ENCODE measurements around the gene COA8. TPM values are rescaled to one million over a fixed set of nuclear protein-coding genes. Genes with fewer than 3 reads are reported as not detected.

The COA8 gene
- total RNA-seq, 1 donor from 2014 or later: 54.9 TPM

DNA sequence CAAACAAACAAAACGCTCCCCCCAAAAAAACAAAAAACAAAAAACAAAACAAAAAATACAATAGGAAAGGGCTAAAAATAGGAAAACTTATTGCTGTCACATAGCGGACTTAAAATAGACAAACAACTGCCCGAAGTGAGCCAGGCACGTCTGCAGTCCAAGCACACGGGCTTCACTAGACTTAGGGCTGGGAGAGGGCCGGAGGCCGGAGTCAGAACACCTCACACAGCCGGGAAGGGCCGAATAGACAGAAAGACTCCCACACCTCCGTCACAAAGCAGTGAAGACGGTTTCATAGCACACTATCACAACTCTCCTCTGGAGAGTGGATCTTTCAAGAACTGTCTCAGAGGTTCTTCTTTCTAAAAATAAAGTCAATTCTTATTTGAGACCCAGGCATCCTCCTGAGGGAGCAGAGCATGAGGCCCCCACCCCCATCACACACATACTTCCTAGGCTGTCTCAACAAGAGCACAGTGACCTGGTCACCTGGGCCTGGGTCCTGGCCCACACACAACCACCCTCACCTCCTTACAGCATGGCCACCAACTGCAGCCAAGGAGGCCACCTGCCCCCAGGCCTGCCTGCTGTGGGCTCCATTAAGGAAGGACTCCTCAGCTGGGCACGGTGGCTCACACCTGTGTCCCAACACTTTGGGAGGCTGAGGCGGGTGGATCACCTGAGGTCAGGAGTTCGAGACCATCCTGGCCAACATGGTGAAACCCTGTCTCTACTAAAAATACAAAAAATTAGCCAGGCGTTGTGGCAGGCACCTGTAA, 7.0 kb upstream of the COA8 start:
- no peak overlapping the region for H3K4me3 Mint-ChIP-seq (ENCODE audit: unreplicated experiment)
- no peak for DNase-seq
- H3K27ac Mint-ChIP-seq (ENCODE audit: unreplicated experiment): peak overlapping the region; percentile 16
- peaks cover 36% of the 10 kb centered on the region for H3K4me1 Mint-ChIP-seq (ENCODE audit: low read depth, unreplicated experiment)
- peaks cover 2% of the 10 kb centered on the region for H3K9me3 Mint-ChIP-seq (ENCODE audit: unreplicated experiment)
- no peaks in the 10 kb centered on the region for H3K36me3 Mint-ChIP-seq (ENCODE audit: unreplicated experiment)
- H3K27me3 Mint-ChIP-seq (ENCODE audit: unreplicated experiment): peaks cover 3% of the 10 kb centered on the region
- TF ChIP-seq, protein P1, sequence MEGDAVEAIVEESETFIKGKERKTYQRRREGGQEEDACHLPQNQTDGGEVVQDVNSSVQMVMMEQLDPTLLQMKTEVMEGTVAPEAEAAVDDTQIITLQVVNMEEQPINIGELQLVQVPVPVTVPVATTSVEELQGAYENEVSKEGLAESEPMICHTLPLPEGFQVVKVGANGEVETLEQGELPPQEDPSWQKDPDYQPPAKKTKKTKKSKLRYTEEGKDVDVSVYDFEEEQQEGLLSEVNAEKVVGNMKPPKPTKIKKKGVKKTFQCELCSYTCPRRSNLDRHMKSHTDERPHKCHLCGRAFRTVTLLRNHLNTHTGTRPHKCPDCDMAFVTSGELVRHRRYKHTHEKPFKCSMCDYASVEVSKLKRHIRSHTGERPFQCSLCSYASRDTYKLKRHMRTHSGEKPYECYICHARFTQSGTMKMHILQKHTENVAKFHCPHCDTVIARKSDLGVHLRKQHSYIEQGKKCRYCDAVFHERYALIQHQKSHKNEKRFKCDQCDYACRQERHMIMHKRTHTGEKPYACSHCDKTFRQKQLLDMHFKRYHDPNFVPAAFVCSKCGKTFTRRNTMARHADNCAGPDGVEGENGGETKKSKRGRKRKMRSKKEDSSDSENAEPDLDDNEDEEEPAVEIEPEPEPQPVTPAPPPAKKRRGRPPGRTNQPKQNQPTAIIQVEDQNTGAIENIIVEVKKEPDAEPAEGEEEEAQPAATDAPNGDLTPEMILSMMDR (IDR thresholded peaks at IDR 0.05; ENCODE audit: partially characterized antibody, unreplicated experiment): no peak

DNA sequence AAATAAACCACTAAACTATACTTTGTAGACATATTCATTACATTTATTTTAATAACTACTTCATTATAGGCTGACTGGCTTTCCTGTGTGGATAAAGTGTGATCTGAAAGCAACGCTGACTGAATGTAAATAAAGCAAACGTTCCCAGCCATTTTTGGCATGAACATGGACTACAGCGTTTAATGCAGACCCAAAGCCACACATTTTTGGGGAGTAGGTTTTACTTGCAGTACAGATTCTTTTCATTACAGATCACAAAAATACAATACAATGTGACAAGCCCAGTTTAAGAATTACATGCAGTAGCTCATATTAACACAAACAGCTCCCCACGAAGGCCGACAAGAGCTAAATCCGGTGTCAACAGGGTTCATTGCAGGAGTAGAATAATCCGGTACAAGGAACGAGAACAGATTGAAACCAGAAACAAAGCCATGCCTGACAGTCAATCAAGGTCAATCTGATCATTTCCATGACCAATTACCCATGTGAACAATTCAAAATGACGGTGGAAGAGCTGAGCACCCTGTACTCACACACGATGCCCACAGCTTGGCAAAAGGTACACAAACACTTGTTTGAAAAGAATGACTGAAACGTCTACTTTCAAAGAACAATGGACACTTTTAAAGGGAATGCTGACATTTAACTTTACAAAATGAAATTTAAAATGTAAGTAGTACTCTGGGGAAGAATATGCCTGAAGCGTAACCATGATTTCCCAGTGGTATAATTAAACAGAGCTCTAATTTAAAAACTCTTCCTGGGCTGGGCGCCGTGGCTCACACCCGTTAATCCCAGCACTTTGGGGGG, 5.6 kb upstream of the COA8 start:
- TF ChIP-seq, protein P1 (IDR thresholded peaks at IDR 0.05; ENCODE audit: partially characterized antibody, unreplicated experiment): no peak
- H3K36me3 Mint-ChIP-seq (ENCODE audit: unreplicated experiment): no peaks in the 10 kb centered on the region
- H3K27ac Mint-ChIP-seq (ENCODE audit: unreplicated experiment): peak overlapping the region; percentile 1
- peak overlapping the region; percentile 23 for H3K4me3 Mint-ChIP-seq (ENCODE audit: unreplicated experiment)
- H3K9me3 Mint-ChIP-seq (ENCODE audit: unreplicated experiment): peaks cover 11% of the 10 kb centered on the region
- H3K4me1 Mint-ChIP-seq (ENCODE audit: low read depth, unreplicated experiment): peaks cover 40% of the 10 kb centered on the region
- DNase-seq: no peak
- H3K27me3 Mint-ChIP-seq (ENCODE audit: unreplicated experiment): no peaks in the 10 kb centered on the region

DNA sequence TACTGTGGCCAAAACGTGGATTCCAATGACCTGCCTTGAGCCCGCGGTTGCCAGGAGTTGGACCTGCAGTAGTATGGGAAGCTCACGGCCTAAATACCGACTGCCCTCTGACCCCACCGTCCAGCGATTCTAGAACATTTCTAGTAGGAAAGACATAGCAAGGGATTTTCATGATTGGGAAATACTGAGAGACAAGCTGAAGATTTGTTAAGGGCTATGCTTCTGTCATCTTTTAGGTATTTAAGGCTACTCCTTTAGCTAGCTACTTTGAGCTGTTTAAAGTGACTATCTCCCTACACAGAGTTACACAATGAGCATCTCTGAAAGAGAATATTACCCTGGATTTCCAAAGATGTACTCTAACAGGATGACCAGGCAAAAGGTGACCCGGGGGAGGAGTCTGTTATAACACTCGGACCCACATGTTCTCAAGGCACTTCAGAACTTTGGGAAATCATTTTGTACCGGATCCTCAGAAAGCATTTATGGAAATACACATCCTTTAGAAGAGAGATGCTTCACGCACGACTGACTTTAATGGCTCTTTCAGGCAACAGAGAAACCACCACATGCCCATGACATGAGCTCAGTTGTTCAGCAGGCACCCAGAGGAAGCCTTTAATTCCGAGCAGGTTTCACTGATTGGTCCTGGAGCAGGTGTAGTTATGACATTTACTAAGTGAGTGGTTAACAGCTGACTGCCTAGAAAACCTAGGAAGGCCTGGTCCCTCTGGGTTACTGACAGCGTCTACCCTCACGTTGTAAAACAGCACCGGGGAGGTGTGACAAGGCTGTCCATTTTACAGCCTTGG, 4.5 kb upstream of the COA8 start:
- no peaks in the 10 kb centered on the region for H3K36me3 Mint-ChIP-seq (ENCODE audit: unreplicated experiment)
- peaks cover 1% of the 10 kb centered on the region for H3K27me3 Mint-ChIP-seq (ENCODE audit: unreplicated experiment)
- peak overlapping the region; percentile 77 for H3K4me3 Mint-ChIP-seq (ENCODE audit: unreplicated experiment)
- TF ChIP-seq, protein P1 (IDR thresholded peaks at IDR 0.05; ENCODE audit: partially characterized antibody, unreplicated experiment): no peak
- no peak for DNase-seq
- H3K27ac Mint-ChIP-seq (ENCODE audit: unreplicated experiment): peak overlapping the region; percentile 77
- peaks cover 12% of the 10 kb centered on the region for H3K9me3 Mint-ChIP-seq (ENCODE audit: unreplicated experiment)
- peaks cover 39% of the 10 kb centered on the region for H3K4me1 Mint-ChIP-seq (ENCODE audit: low read depth, unreplicated experiment)

DNA sequence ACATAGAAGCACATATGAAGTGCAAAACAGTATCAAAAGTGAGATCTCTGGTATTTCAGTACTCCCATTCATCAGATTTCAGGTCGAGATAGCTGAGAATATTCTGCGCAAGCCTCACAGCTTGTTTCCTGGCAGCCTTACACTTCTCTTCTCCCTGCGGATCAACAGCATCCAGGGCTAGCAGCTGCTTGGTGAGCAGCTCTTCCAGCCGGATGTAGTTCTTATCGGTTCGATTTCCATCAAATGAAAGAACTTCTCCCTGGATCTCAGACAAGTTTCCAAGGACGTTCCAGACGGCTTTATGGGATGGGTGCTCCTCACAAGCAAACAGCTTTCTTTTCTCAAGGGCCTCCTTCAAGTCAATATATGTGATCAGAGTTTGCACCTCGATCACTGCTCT, 3.0 kb upstream of the COA8 start:
- Mint-ChIP-seq H3K9me3 (ENCODE audit: unreplicated experiment) (peaks cover 16% of the 10 kb centered on the region), H3K4me1 (ENCODE audit: low read depth, unreplicated experiment) (peaks cover 43% of the 10 kb centered on the region), H3K36me3 (ENCODE audit: unreplicated experiment) (no peaks in the 10 kb centered on the region), H3K4me3 (ENCODE audit: unreplicated experiment) (peak overlapping the region; percentile 97), H3K27me3 (ENCODE audit: unreplicated experiment) (peaks cover 3% of the 10 kb centered on the region), H3K27ac (ENCODE audit: unreplicated experiment) (peak overlapping the region; percentile 9)
- no peak for DNase-seq
- TF ChIP-seq, protein P1 (IDR thresholded peaks at IDR 0.05; ENCODE audit: partially characterized antibody, unreplicated experiment): no peak

All from glutamatergic neuron (in vitro differentiated cells).